HepG2 (cell line): ENCODE measurements around the gene KCNMA1. TPM values are rescaled to one million over a fixed set of nuclear protein-coding genes. Genes with fewer than 3 reads are reported as not detected.

Experiments used
- ATAC-seq: fragments of 200-7000 bp; cut with Tn5 transposase; 3 replicates; pipeline ENCODE4 v1.9.1; 2020; ENCODE audit warnings: mild to moderate bottlenecking, moderate library complexity
- BruUV-seq: library from RNA; stranded (reverse); fragments of 400-500 nt; replicated peaks from 2 replicates; lab custom pipeline; 2021; lab: Mats Ljungman, UMichigan
- CTCF ChIA-PET: fragments of 300-600 bp; formaldehyde crosslinking; extraction: SDS; loops from one replicate; lab custom pipeline; 2021; ENCODE audit warnings: low total read pairs, inconsistent platforms, low intra/inter-chr PET ratio; lab: Yijun Ruan, JAX
- POLR2A ChIA-PET: fragments of 350-600 bp; sonication (Branson Sonifier 250); formaldehyde crosslinking; loops from one replicate; lab custom pipeline; 2020; ENCODE audit warnings: antibody characterized with exemption, inconsistent platforms; lab: Yijun Ruan, JAX
- DNase-seq: peaks from one replicate; pipeline ENCODE4 v3.0.0-alpha.2; 2015; ENCODE audit warnings: low spot score
- FAIRE-seq: peaks from 3 replicates; lab custom pipeline; 2011; peaks lifted over from hg19 to GRCh38; lab: Jason Lieb, UNC
- H2AFZ ChIP-seq: one replicate; pipeline ENCODE4 v1.6.1; 2011; ENCODE audit warnings: low read length, inconsistent platforms
- H3K27ac ChIP-seq: fragments of 300-600 bp; 3 replicates; pipeline ENCODE4 v1.8.0; 2011; ENCODE audit warnings: mixed run types, mild to moderate bottlenecking, mixed read lengths, low read length, inconsistent platforms; ENCODE audit not compliant: insufficient read depth; ENCODE audit errors: extremely low read length
- H3K27me3 ChIP-seq, 2 experiments: fragments of 200-600 bp in 1 of 2; 2 replicates in 1 of 2; 3 replicates in 1 of 2; pipeline versions ENCODE4 v1.6.0 to v1.8.0; 2011; ENCODE audit warnings: low read length in 2 of 2, mild to moderate bottlenecking in 2 of 2, moderate library complexity in 2 of 2, inconsistent platforms in 1 of 2; ENCODE audit not compliant: insufficient read depth in 2 of 2, control insufficient read depth in 1 of 2
- H3K36me3 ChIP-seq, 2 experiments: fragments of 200-600 bp in 1 of 2; replicated peaks in 1 of 2; 2 replicates in 1 of 2; 3 replicates in 1 of 2; pipeline versions ENCODE4 v1.5.1 to v1.8.0; 2011; ENCODE audit warnings: low read length in 2 of 2, inconsistent platforms in 1 of 2; ENCODE audit not compliant: insufficient read depth in 2 of 2, control insufficient read depth in 1 of 2
- H3K4me1 ChIP-seq: 2 replicates; pipeline ENCODE4 v1.5.1; 2012; ENCODE audit warnings: low read length, inconsistent platforms; ENCODE audit not compliant: insufficient read depth
- H3K4me2 ChIP-seq: 2 replicates; pipeline ENCODE4 v1.6.0; 2011; ENCODE audit warnings: low read depth, low read length, inconsistent platforms
- H3K4me3 ChIP-seq, 3 experiments: fragments of 200-600 bp in 1 of 3; sonication (generic), shearing (Covaris generic) in 1 of 3; replicated peaks in 1 of 3; 2 replicates each; pipeline ENCODE4 v1.5.1; 2011 to 2016; ENCODE audit warnings: low read length in 3 of 3, inconsistent platforms in 2 of 3, low read depth in 2 of 3, mild to moderate bottlenecking in 2 of 3, control low read depth in 1 of 3, mixed read lengths in 1 of 3; ENCODE audit not compliant: insufficient read depth in 1 of 3
- H3K79me2 ChIP-seq: one replicate; pipeline ENCODE4 v1.6.1; 2011; ENCODE audit warnings: low read length, inconsistent platforms; ENCODE audit not compliant: insufficient read depth
- H3K9ac ChIP-seq: 2 replicates; pipeline ENCODE4 v1.6.0; 2011; ENCODE audit warnings: mild to moderate bottlenecking, low read depth, low read length, inconsistent platforms; ENCODE audit not compliant: insufficient read depth
- H3K9me3 ChIP-seq: 2 replicates; pipeline ENCODE4 v1.5.1; 2012; ENCODE audit warnings: mild to moderate bottlenecking, low read length
- H4K20me1 ChIP-seq: 2 replicates; pipeline ENCODE4 v1.6.0; 2011; ENCODE audit warnings: inconsistent platforms, mild to moderate bottlenecking, low read length, moderate library complexity; ENCODE audit not compliant: insufficient read depth
- CREM ChIP-seq, 2 experiments: sonication (generic) in 1 of 2; formaldehyde crosslinking in 1 of 2; IDR thresholded peaks; 2 replicates each; pipeline versions ENCODE4 v1.4.0 to v1.6.1; 2016 to 2020; ENCODE audit warnings: antibody characterized with exemption in 1 of 2, mild to moderate bottlenecking in 1 of 2, missing genetic modification reagents in 1 of 2
- HNF4A ChIP-seq: sonication (generic); formaldehyde crosslinking; IDR thresholded peaks from 2 replicates; pipeline ENCODE4 v1.4.0; 2020; ENCODE audit warnings: missing genetic modification reagents
- MAFG ChIP-seq: sonication (generic); formaldehyde crosslinking; IDR thresholded peaks from 2 replicates; pipeline ENCODE4 v1.5.1; 2020; ENCODE audit warnings: mild to moderate bottlenecking, missing genetic modification reagents
- SIN3A ChIP-seq: IDR thresholded peaks from 2 replicates; pipeline ENCODE4 v1.6.1; 2011; ENCODE audit warnings: low read depth, mild to moderate bottlenecking, control low read depth, low read length, borderline replicate concordance
- SRSF1 ChIP-seq: fragments of 200-400 bp; formaldehyde crosslinking; optimal IDR thresholded peaks from 2 replicates; pipeline ENCODE3; 2017; ENCODE audit warnings: mild to moderate bottlenecking, low read depth, low read length, moderate library complexity
- ZFP37 ChIP-seq: sonication (generic); formaldehyde crosslinking; IDR thresholded peaks from 2 replicates; pipeline ENCODE4 v1.4.0; 2020; ENCODE audit warnings: missing genetic modification reagents, borderline replicate concordance
- ZNF20 ChIP-seq: sonication (generic); formaldehyde crosslinking; IDR thresholded peaks from 2 replicates; pipeline ENCODE4 v1.4.0; 2020; ENCODE audit warnings: mild to moderate bottlenecking, moderate library complexity, missing genetic modification reagents
- ZNF253 ChIP-seq: sonication (generic); formaldehyde crosslinking; IDR thresholded peaks from 2 replicates; pipeline ENCODE4 v1.8.0; 2022; ENCODE audit warnings: mild to moderate bottlenecking, missing genetic modification reagents, borderline replicate concordance
- ZNF329 ChIP-seq: sonication (generic); formaldehyde crosslinking; IDR thresholded peaks from 2 replicates; pipeline ENCODE4 v1.9.0; 2021; ENCODE audit warnings: low read depth, mild to moderate bottlenecking, missing genetic modification reagents
- ZNF44 ChIP-seq: sonication (generic); formaldehyde crosslinking; IDR thresholded peaks from 2 replicates; pipeline ENCODE4 v1.5.1; 2020; ENCODE audit warnings: mild to moderate bottlenecking, missing genetic modification reagents
- ZNF639 ChIP-seq: conservative IDR thresholded peaks from 2 replicates; pipeline ENCODE4 v1.6.1; 2018; ENCODE audit warnings: missing genetic modification reagents
- ZNF839 ChIP-seq: sonication (generic); formaldehyde crosslinking; IDR thresholded peaks from 2 replicates; pipeline ENCODE4 v1.4.0; 2020; ENCODE audit warnings: missing genetic modification reagents, mild to moderate bottlenecking, borderline replicate concordance
- WGBS: methylation state at CpG from one replicate; pipeline ENCODE4 v1.1.6; 2017; ENCODE audit warnings: low lambda C conversion rate; 5-methylcytosine and 5-hydroxymethylcytosine counted together
- in situ Hi-C: cut with HindIII; loops from 2 replicates; pipeline ENCODE4 v1.10.0; 2017; ENCODE audit warnings: low pct_unique_long_range_greater_than_20kb; ENCODE audit not compliant: extremely low pct_ligation_motif_present
- intact Hi-C: fragments of 100-400 bp; cut with micrococcal nuclease; formaldehyde crosslinking; loops from one replicate; pipeline ENCODE4 v1.10.0; 2022; ENCODE audit not compliant: unreplicated experiment
- polyA plus RNA-seq, 8 experiments: library from polyadenylated mRNA; depleted of rRNA in 3 of 8; stranded (reverse) in 7 of 8; unstranded in 1 of 8; fragments of >200 nt; fragmentation: Illumina TruSeq in 4 of 8; extraction: Trizol in 4 of 8; gene quantifications; 2 replicates each; pipeline versions ENCODE4 v1.2.1 to v1.2.3, GENCODE V29; 2011 to 2016; ENCODE audit warnings: low read depth in 4 of 8, missing spikeins in 1 of 8, mixed read lengths in 1 of 8; ENCODE audit not compliant: insufficient read depth in 1 of 8
- total RNA-seq, 5 experiments: library from RNA; depleted of rRNA; stranded (reverse); fragments of >200 nt; fragmentation: Illumina TruSeq; extraction: Trizol; gene quantifications; 2 replicates each; pipeline ENCODE4 v1.2.3, GENCODE V29; 2016; ENCODE audit warnings: low read depth in 1 of 5
- TF ChIP-seq, protein P1 (sequence below): sonication (generic); formaldehyde crosslinking; IDR thresholded peaks from 2 replicates; pipeline ENCODE4 v1.5.0; 2020; ENCODE audit warnings: mild to moderate bottlenecking, missing genetic modification reagents, borderline replicate concordance
- TF ChIP-seq, protein P2 (sequence below): sonication (generic); formaldehyde crosslinking; IDR thresholded peaks from 2 replicates; pipeline ENCODE4 v1.4.0; 2020; ENCODE audit warnings: missing genetic modification reagents
- TF ChIP-seq, protein P3 (sequence below): sonication (generic); formaldehyde crosslinking; conservative IDR thresholded peaks from 2 replicates; pipeline ENCODE4 v1.4.0; 2020; ENCODE audit warnings: missing genetic modification reagents

The KCNMA1 gene
- total and polyA plus RNA-seq, 2 of the 13 experiments (the other 11 are each of a cell fraction or from before 2014, with no cell fraction given): 0.02 TPM; not detected in 1

DNA sequence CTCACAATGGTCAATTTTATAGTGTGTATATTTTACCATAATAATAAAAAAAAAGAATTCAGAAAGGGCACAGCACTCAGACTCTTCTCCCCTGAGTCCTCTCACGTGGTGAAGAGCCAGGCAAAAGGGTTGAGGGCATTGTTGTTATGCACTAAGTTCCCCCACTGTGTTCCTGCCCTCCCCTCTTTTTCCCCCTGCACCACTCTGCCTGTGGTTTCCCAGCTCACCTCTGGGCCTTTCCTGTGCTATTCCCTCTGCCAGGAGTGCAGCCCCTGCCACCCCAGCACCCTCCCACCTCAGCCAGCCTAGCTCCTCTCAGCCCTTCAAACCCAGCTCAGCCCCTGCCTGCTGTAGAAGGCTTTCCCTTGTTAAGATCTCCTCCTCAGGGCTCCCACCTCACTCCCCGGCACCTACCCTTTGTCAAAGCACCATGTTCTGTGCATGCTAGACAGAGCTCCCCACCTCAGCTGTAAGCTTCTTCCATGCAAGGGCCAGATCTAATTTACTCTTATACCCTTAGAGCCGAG lies 108.5 kb downstream of the KCNMA1 start:
- H3K4me3 ChIP-seq: no peak overlapping the region
- H3K36me3 ChIP-seq: no peaks in the 10 kb centered on the region
- H3K4me1 ChIP-seq: 0 out of 2 replicates have a peak, but pooled peaks cover 9% of the 10 kb centered on the region
- H3K79me2 ChIP-seq: no peaks in the 10 kb centered on the region
- no peak overlapping the region for H2AFZ ChIP-seq
- FAIRE-seq (no peak), ATAC-seq (no peak)
- H3K27me3 ChIP-seq: peaks cover 1 to 6% of the 10 kb centered on the region in 2 experiments; a peak in 4 of 5 replicates
- H3K9me3 ChIP-seq: no peaks in the 10 kb centered on the region
- intact Hi-C loops: no loop called here
- H4K20me1 ChIP-seq: no peaks in the 10 kb centered on the region
- WGBS: 34% methylated on average over 3 of the region's 3 CpGs
- ChIA-PET POLR2A (no interaction called here), CTCF (no interaction called here)
- H3K9ac ChIP-seq: no peak overlapping the region
- BruUV-seq: no TSS peak
- no peak overlapping the region for H3K27ac ChIP-seq
- in situ Hi-C loops: no loop called here
- TF ChIP-seq ZNF639 (CRISPR knock-in tag): no peak
- TF ChIP-seq ZNF20: no peak
- no peak for TF ChIP-seq ZFP37 (CRISPR knock-in tag)
- TF ChIP-seq ZNF44: no peak
- TF ChIP-seq HNF4A (CRISPR knock-in tag): no peak
- no peak for TF ChIP-seq SIN3A
- no peak for TF ChIP-seq SRSF1
- TF ChIP-seq, protein P1, sequence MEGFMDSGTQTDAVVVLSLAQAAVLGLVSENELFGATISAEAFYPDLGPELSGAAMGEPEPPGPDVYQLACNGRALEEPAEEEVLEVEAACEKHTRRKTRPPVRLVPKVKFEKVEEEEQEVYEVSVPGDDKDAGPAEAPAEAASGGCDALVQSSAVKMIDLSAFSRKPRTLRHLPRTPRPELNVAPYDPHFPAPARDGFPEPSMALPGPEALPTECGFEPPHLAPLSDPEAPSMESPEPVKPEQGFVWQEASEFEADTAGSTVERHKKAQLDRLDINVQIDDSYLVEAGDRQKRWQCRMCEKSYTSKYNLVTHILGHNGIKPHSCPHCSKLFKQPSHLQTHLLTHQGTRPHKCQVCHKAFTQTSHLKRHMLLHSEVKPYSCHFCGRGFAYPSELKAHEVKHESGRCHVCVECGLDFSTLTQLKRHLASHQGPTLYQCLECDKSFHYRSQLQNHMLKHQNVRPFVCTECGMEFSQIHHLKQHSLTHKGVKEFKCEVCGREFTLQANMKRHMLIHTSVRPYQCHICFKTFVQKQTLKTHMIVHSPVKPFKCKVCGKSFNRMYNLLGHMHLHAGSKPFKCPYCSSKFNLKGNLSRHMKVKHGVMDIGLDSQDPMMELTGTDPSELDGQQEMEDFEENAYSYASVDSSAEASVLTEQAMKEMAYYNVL (CRISPR knock-in tag): no peak
- no peak for TF ChIP-seq CREM (IDR thresholded peaks at IDR 0.05)
- no peak for TF ChIP-seq CREM (CRISPR knock-in tag; IDR thresholded peaks at IDR 0.05)
- TF ChIP-seq, protein P2, sequence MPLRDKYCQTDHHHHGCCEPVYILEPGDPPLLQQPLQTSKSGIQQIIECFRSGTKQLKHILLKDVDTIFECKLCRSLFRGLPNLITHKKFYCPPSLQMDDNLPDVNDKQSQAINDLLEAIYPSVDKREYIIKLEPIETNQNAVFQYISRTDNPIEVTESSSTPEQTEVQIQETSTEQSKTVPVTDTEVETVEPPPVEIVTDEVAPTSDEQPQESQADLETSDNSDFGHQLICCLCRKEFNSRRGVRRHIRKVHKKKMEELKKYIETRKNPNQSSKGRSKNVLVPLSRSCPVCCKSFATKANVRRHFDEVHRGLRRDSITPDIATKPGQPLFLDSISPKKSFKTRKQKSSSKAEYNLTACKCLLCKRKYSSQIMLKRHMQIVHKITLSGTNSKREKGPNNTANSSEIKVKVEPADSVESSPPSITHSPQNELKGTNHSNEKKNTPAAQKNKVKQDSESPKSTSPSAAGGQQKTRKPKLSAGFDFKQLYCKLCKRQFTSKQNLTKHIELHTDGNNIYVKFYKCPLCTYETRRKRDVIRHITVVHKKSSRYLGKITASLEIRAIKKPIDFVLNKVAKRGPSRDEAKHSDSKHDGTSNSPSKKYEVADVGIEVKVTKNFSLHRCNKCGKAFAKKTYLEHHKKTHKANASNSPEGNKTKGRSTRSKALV (CRISPR knock-in tag): no peak
- TF ChIP-seq, protein P3, sequence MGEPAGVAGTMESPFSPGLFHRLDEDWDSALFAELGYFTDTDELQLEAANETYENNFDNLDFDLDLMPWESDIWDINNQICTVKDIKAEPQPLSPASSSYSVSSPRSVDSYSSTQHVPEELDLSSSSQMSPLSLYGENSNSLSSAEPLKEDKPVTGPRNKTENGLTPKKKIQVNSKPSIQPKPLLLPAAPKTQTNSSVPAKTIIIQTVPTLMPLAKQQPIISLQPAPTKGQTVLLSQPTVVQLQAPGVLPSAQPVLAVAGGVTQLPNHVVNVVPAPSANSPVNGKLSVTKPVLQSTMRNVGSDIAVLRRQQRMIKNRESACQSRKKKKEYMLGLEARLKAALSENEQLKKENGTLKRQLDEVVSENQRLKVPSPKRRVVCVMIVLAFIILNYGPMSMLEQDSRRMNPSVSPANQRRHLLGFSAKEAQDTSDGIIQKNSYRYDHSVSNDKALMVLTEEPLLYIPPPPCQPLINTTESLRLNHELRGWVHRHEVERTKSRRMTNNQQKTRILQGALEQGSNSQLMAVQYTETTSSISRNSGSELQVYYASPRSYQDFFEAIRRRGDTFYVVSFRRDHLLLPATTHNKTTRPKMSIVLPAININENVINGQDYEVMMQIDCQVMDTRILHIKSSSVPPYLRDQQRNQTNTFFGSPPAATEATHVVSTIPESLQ: no peak
- TF ChIP-seq ZNF329 (CRISPR knock-in tag): no peak
- TF ChIP-seq ZNF839 (CRISPR knock-in tag): no peak
- no peak for TF ChIP-seq ZNF253 (CRISPR knock-in tag)
- no peak for TF ChIP-seq MAFG (CRISPR knock-in tag)
- TF ChIP-seq, all 625 proteins: peak for 0
- no peak for DNase-seq
- no peak overlapping the region for H3K4me2 ChIP-seq
